ENCODE data around the gene MPO. TPM values are rescaled to one million over a fixed set of nuclear protein-coding genes. Genes with fewer than 3 reads are reported as not detected.

Gene MPO
- total and polyA plus RNA-seq, 2 of the 4 experiments (the other 2 are of a cell fraction): not detected

DNA sequence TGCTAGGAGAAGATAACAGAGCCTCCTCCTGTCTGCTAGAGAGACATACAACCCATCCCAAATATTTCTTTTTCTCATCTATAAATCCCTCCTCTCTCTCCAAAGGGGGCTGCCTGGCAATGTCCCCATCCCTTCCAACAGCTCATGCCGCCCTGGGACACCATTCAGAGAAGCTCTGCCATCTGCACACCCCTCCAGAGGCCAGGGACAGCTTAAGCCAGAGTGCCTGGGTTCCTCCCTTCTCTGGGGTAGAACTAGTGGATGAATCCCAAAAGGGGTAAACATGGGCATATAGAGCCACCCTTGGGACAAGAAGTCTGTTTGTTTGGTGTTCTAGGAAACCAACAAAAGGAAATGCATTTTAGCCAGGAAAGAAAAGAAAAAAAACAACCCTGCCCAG lies 44.9 kb downstream of the MPO start:
- Histone ChIP-seq H2BK120ac (ENCODE audit: low read depth, low read length) (no peak overlapping the region), H3K14ac (replicated peaks; ENCODE audit: low read depth, low read length) (no peak overlapping the region), H4K5ac (ENCODE audit: low read depth, low read length) (no peak overlapping the region), H2AK9ac (replicated peaks; ENCODE audit: low read depth, low read length, poor library complexity) (no peak overlapping the region), H3K27ac (ENCODE audit: insufficient read depth, low read length) (no peak overlapping the region), H3K4me1 (ENCODE audit: control insufficient read depth, insufficient read depth, low read length) (no peaks in the 10 kb centered on the region), H3K36me3 (ENCODE audit: control insufficient read depth, insufficient read depth, low read length) (no peaks in the 10 kb centered on the region), H3K4ac (ENCODE audit: low read depth, low read length) (no peak overlapping the region), H3K4me3 (ENCODE audit: insufficient read depth, low read depth, low read length) (no peak overlapping the region), H3K23ac (ENCODE audit: low read depth, low read length) (no peak overlapping the region), H3K9me1 (ENCODE audit: insufficient read depth, low read length) (no peaks in the 10 kb centered on the region), H3K56ac (ENCODE audit: extremely low read depth, insufficient read depth, low read length) (no peak overlapping the region), H3K4me2 (ENCODE audit: low read depth, low read length) (no peak overlapping the region), H2AFZ (replicated peaks; ENCODE audit: low read length, poor library complexity) (no peak overlapping the region), H3K27me3 (ENCODE audit: control insufficient read depth, insufficient read depth, low read length) (peaks cover 29% of the 10 kb centered on the region), H2BK15ac (ENCODE audit: low read depth, low read length) (no peak overlapping the region), H2AK5ac (ENCODE audit: low read depth, low read length) (no peak overlapping the region), H4K91ac (ENCODE audit: insufficient read depth, low read depth, low read length) (no peak overlapping the region), H3K9me3 (ENCODE audit: control insufficient read depth, insufficient read depth, low read length) (no peaks in the 10 kb centered on the region), H3K79me1 (ENCODE audit: low read depth in 1 of 2, low read length in 2 of 2) (no peaks in the 10 kb centered on the region), H4K20me1 (ENCODE audit: insufficient read depth, low read length) (no peaks in the 10 kb centered on the region), H4K8ac (ENCODE audit: low read depth in 2 of 2, low read length in 2 of 2) (no peak overlapping the region), H2BK5ac (ENCODE audit: low read depth, low read length, poor library complexity, severe bottlenecking) (no peak overlapping the region), H3K18ac (ENCODE audit: low read depth, low read length) (no peak overlapping the region), H3K9ac (ENCODE audit: low read depth, low read length) (no peak overlapping the region), H2BK20ac (ENCODE audit: low read depth, low read length) (no peak overlapping the region)
- intact Hi-C loops (cut with micrococcal nuclease) (no loop called here), dilution Hi-C loops (cut with HindIII; ENCODE audit: low sequenced_read_pairs, unreplicated experiment) (no loop called here), in situ Hi-C loops (cut with MboI; ENCODE audit: low sequenced_read_pairs) (no loop called here)
- ChIA-PET CTCF (interaction anchor here (0.6 kb wide), 1 partner anchor 181 kb away, joined by 3 read pairs; the partner anchor contains the start of gene RNF43), POLR2A (ENCODE audit: unreplicated experiment) (no interaction called here)
- ATAC-seq (ENCODE audit: low read depth) (no peak), DNase-seq (no peak)
- no CpG with 5 or more reads among the region's 1 CpG for WGBS, 2 experiments (ENCODE audit: extremely low coverage in 2 of 2, insufficient read length in 1 of 2)
- TF ChIP-seq BHLHE40 (IDR thresholded peaks at IDR 0.05; ENCODE audit: low read depth, low read length): no peak
- TF ChIP-seq SMC3 (IDR thresholded peaks at IDR 0.05; ENCODE audit: low read depth, low read length): no peak
- BruUV-seq (replicated peaks): no TSS peak
